ENCODE data around the gene KCNH2.

- TF ChIP-seq REST (IDR thresholded peaks at IDR 0.05; ENCODE audit: insufficient read depth in 1 of 2, low read depth in 2 of 2, low read length in 2 of 2) (no peak), POLR2AphosphoS5 (IDR thresholded peaks at IDR 0.05; ENCODE audit: low read depth, low read length) (no peak), SIN3A (IDR thresholded peaks at IDR 0.05; ENCODE audit: borderline replicate concordance, insufficient read depth, low read length) (no peak), TAF1 (IDR thresholded peaks at IDR 0.05; ENCODE audit: borderline replicate concordance, insufficient read depth, low read length) (no peak), FOXP2 (optimal IDR thresholded peaks at IDR 0.05; ENCODE audit: borderline replicate concordance, extremely low read depth, extremely low read length, insufficient read depth) (no peak)
Measured at GRCh38 chr7:150993511-150993910, 15.4 kb upstream of the KCNH2 start.
